ENCODE measurements around the gene LCN2.
"Not testable (repeated sequence)": the region's sequence is repeated elsewhere in the genome, so short reads cannot be mapped to it uniquely, and the experiment has no call there.

The LCN2 gene

GRCh38 chr9:128128836-128129590 lies 20.2 kb upstream of the LCN2 start:
- DNase-seq (ENCODE audit: low read depth), result no peak

- DNase-seq (ENCODE audit: low read depth), result not testable (repeated sequence)
These were observed 19.2 kb upstream of the LCN2 start for GRCh38 chr9:128129976-128130590.

DNA sequence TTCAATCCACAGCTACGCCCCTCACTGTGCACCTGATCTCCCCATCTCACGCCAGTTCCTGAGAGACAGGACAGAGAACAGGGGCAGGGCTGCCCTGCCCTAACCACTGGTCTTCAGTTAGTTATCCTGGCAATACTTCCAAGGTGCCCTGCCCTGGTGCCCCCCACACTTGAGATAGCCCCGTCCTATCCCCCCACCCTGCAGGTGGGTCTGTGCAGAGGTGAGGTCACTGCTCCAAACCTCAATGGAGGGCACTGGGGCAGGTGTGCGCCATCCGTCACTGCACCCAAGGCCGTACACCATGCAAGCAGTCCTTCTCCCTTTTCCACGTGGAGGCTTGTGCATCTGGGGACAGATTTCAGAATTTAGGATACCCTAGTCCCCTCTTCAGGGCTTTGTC lies 18.6 kb upstream of the LCN2 start:
- DNase-seq (ENCODE audit: low read depth), result not testable (repeated sequence)

DNA sequence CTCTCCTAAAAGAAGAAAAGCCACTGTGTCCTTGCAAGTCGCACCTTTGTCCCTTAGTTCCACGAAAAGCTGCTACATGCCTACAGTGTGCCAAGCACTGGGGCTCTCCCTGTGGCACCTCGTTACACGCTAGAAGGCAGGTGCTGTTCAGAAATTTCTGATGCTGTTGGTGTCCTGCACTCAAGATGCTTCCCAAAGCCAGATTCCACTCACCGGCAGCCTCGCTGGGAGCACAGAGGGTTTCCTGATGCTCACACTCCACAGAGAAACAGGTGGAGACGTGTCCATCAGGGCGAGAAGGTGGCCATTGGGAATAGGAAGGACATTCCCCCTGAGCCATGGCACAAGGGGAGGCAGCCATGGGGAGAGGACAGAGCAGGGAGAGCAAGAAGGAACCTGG lies 17.9 kb upstream of the LCN2 start:
- DNase-seq (ENCODE audit: low read depth), result not testable (repeated sequence)

DNA sequence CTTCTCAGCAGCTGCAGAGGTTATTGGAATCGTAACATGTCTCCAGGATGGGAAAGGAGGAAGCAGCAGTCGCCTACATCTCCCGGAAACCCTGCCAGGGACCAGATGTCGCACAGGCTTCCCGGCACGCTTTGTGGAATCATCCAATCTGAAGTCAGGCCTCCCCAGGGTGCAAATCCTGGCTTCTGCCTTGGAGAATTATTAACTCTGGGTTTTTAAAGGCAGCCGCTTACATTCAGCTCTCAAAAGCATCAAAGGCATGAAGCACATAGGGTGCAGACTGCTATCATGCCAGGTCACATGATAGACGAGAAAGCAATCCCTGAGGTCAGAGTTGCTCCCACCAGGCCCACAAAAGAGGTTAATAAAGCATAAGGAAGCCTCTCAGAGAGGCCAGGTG lies 17.1 kb upstream of the LCN2 start:
- DNase-seq (ENCODE audit: low read depth), result not testable (repeated sequence)

GRCh38 chr9:128135561-128135960 lies 13.7 kb upstream of the LCN2 start:
- not testable (repeated sequence) for DNase-seq (ENCODE audit: low read depth)

DNA sequence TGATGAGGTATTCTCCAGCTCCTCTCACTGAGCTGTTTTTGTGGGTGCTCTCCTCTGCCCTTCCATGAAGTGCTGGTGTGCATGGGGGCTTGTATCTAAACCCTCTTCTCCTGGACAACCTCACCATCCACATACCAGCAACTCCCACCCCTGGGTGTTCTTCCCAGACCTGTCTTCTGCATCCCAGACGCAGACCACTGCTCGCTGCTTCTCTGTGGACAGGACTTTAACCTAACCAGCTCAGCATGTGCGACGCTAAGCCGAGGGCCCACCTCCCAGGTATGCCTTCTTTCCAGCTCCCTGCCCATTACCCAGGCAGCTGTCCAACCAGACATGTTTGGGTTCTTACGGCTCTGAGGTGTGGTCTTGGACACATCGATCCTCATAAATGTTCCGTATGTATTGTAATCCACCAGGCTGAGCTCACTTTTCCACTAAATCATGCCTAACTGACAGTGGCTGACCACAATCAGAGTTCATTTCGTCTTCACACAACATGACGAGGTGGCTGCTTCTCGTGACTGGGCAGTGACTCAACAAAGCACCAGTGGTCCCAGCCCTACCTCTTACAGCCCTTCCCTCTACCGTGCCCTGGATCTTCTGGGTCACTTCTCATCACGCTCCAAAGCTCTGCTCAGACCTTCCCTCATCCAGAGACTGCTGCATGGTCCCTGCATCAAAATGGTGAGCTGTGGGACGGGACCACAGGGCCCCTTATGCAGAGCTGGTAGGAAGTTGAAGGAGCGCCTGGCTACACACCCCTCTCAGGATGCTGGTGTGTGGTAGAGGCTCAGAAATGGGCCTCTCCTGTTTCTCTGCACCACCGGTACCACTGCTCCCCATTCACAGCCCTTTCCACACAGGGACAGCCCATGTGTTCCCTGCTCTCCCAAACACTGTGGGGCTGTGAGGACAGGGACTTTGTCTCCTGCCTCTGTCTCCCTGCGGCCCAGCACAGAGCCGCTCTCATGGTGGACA lies 12.1 kb upstream of the LCN2 start:
- DNase-seq (ENCODE audit: low read depth), result no peak

DNA sequence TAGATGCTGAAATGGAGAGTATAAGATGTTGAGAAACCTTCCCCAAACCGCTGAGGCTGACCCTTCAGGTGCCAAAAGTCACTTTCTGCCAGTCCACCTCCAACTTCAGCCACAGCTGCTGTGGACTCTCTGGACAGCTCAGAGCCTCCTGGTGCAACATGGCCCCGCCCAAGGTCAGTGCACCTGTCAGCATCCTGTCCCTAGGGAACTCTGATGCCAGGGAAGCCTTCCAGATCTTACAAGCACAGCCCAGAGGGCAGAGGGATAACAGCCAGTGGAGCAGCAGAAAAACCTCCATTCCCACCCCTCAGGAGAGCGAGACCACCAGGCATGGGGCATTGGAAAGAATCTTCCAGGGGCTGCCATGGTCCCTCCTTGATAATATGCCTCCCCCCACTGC lies 11.3 kb upstream of the LCN2 start:
- DNase-seq (ENCODE audit: low read depth), result no peak

DNA sequence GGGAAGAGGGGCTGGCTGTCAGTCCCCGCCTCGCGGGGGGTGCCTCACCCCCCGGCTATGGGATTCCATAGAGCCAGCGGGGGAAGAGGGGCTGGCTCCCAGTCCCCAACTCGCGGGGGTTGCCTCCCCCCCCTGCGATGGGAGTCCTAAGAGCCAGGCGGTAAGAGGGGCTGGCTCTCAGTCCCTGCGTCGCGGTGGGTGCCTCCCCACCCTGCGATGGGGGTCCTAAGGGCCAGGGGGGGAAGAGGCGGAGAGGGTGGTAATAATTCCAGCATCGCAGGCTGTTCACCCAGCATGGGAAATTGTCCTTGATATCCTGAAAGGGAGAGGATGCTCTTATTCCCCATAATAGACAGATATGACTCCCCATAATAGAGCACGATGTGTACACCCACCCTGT lies 9.6 kb upstream of the LCN2 start:
- DNase-seq (ENCODE audit: low read depth), result no peak

GRCh38 chr9:128141604-128142003 lies 7.6 kb upstream of the LCN2 start:
- DNase-seq (ENCODE audit: low read depth), result no peak

GRCh38 chr9:128142061-128142460 lies 7.2 kb upstream of the LCN2 start:
- peak; percentile 81 for DNase-seq (ENCODE audit: low read depth)

GRCh38 chr9:128142596-128142995 lies 6.7 kb upstream of the LCN2 start:
- DNase-seq (ENCODE audit: low read depth), result no peak

DNA sequence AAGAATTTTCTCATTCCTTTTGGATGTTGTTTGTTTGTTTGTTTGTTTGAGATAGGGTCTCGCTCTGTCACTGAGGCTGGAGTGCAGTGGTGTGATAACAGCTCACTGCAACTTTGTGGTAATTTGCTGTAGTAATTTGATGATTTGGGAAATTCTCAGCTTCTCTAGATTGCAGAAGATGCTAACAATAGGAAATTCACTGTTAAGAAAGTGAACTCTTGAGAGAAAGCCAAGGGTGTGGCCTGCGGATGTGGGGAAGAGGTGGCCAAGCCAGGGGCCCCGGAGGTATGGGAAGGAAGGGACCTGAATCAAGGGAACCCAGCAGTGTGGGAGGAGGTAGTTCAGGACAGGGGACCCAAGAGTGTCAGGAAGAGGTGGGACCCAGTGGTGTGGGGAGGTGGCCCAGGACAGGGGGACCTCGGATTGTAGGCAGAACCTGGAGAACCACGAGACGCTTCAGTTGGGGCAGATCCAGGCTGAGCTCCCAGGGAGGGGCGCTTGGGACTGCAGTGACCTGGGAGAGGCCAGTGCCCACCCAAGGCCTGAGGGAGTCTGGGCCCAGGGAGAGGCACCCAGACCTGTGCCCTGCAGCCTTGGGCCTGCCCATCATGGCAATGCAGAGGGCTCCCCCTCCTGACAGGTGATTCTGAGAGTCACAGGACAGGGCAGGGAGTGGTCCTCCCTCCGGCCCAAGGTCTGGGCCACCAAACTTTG lies 5.6 kb upstream of the LCN2 start:
- DNase-seq (ENCODE audit: low read depth), result peak; percentile 79

DNA sequence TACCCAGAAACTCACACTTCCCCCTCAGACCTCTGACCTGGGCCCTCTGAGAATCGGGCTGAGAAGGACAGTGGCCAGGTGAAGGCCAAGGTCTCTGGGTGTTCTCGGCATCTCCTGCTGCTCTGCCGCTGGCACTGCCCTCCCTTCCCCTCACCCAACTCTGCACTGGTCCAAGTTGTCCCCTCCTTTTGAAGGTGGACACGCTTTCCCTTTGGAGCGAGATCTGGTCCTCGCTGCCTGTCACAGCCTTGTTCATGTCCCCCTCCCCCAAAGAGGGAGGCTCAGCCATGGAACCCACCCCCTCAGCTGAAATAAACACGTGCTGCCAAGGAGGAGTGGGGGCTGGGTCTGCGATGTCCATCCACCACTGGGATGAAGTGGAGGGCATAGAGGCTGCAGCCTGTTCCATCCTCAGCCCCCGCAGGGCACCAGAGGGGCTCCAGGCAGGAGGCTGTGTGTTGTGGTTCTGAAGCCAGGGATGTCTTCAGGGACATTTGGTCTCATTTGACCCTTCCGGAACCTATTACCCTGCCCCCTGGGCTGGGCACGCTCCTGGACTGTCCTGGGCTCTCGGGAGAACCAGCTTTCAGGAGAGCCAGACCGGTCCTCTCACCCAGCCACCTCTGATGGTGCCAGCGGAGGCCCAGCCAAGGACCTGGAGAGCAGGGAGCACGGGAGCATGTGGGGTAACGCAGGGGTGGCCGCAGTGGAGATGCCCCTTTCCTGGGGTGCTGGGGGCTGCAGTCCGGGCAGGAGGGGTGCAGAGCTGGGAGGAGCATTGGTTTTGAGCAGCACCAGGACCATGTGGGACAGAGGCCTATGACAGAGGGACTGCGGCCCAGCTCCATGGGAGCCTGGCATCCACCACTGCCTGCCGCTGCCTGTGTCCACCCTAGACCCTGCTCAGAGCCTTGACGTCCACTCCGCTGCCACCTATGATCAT lies 4.7 kb upstream of the LCN2 start:
- DNase-seq (ENCODE audit: low read depth), result no peak

DNA sequence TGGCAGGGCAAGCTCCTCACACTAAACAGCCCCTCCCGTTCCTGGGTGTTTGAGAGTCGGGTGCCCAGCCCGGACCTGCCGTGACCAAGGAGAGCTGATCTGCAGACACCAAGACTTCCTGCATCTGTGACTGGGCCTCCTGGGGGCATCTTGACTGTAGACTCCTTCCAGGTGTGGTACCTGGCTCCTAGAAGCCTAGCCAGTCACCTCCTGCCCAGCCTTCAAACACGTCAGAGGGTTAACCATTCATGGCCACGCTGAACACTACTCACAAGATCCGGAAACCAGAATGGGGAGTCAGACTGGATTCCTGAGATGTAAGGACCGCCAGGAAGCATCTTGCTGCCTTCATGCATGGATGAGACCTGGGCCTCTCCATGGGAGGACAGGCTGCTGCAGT lies 3.7 kb upstream of the LCN2 start:
- DNase-seq (ENCODE audit: low read depth), result no peak

GRCh38 chr9:128145951-128146351 lies 3.3 kb upstream of the LCN2 start:
- no peak for DNase-seq (ENCODE audit: low read depth)

GRCh38 chr9:128146591-128147120 lies 2.6 kb upstream of the LCN2 start:
- DNase-seq (ENCODE audit: low read depth), result no peak

DNA sequence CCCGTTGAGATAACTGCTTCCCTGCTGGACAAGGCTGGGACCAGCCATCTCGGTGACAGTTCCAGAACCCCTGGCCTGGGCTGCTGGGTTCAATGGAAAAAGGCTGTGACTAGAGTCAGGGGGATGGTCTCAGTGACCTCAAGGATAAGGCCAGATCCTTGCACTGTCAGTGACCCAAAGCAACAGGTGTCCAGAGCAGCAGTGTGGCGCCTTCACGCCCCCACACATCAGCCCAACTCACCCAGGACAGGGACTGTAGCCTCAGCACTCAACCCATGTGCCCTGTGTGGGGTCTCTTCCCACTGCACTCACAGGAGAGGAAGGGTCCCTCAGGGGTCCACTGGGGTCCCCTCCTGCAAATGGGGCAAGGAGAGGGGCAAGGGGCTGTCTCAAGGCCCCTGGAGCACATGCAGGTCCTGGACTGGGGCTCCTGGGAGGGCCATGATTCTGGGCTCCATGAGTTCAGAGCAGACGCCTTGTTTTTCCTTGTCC lies 698 bp upstream of the LCN2 start:
- no peak for DNase-seq (ENCODE audit: low read depth)

GRCh38 chr9:128149951-128150593 lies 819 bp downstream of the LCN2 start:
- peak; percentile 85 for DNase-seq (ENCODE audit: low read depth)
